IMR-90 (cell line): ENCODE data around the gene SPHK1. TPM values are rescaled to one million over a fixed set of nuclear protein-coding genes. Genes with fewer than 3 reads are reported as not detected.

Experiments used
- ATAC-seq: fragments of 200-7000 bp; cut with Tn5 transposase; 2 replicates; pipeline ENCODE4 v1.9.1; 2020; ENCODE audit warnings: low read depth, mild to moderate bottlenecking, moderate library complexity
- BruUV-seq: library from RNA; stranded (reverse); fragments of 400-500 nt; replicated peaks from 2 replicates; lab custom pipeline; 2021; lab: Mats Ljungman, UMichigan
- CTCF ChIA-PET: fragments of 300-600 bp; formaldehyde crosslinking; extraction: SDS; loops from one replicate; lab custom pipeline; 2021; ENCODE audit warnings: antibody characterized with exemption; lab: Yijun Ruan, JAX
- POLR2A ChIA-PET: fragments of 300-600 bp; sonication (Branson Sonifier 250); formaldehyde crosslinking; loops from one replicate; lab custom pipeline; 2022; ENCODE audit warnings: antibody characterized with exemption; ENCODE audit not compliant: unreplicated experiment; lab: Charles Lee
- DNase-seq: peaks from one replicate; pipeline ENCODE4 v3.0.0; 2013
- H2AFZ ChIP-seq: replicated peaks from 2 replicates; pipeline ENCODE3; 2013; ENCODE audit warnings: low read length, mild to moderate bottlenecking; ENCODE audit not compliant: poor library complexity
- H2AK5ac ChIP-seq: 2 replicates; pipeline ENCODE4 v1.6.1; 2013; ENCODE audit warnings: low read depth, low read length, inconsistent platforms
- H2AK9ac ChIP-seq: replicated peaks from 2 replicates; pipeline ENCODE3; 2013; ENCODE audit warnings: mild to moderate bottlenecking, low read depth, low read length, moderate library complexity; ENCODE audit not compliant: poor library complexity
- H2BK120ac ChIP-seq: 2 replicates; pipeline ENCODE4 v1.6.1; 2013; ENCODE audit warnings: low read depth, low read length, inconsistent platforms
- H2BK15ac ChIP-seq: 3 replicates; pipeline ENCODE4 v1.6.1; 2013; ENCODE audit warnings: low read depth, low read length, inconsistent platforms
- H2BK20ac ChIP-seq: 2 replicates; pipeline ENCODE4 v1.6.1; 2013; ENCODE audit warnings: low read depth, mild to moderate bottlenecking, inconsistent platforms, low read length, moderate library complexity
- H2BK5ac ChIP-seq: 2 replicates; pipeline ENCODE4 v1.6.1; 2013; ENCODE audit warnings: mild to moderate bottlenecking, low read depth, low read length, inconsistent platforms; ENCODE audit not compliant: poor library complexity, severe bottlenecking
- H3K14ac ChIP-seq: replicated peaks from 2 replicates; pipeline ENCODE4 v1.6.1; 2013; ENCODE audit warnings: low read depth, low read length, inconsistent platforms
- H3K18ac ChIP-seq: 2 replicates; pipeline ENCODE4 v1.6.1; 2013; ENCODE audit warnings: low read depth, low read length, control low read depth
- H3K23ac ChIP-seq: 2 replicates; pipeline ENCODE4 v1.6.1; 2013; ENCODE audit warnings: low read depth, low read length, inconsistent platforms
- H3K27ac ChIP-seq: 2 replicates; pipeline ENCODE4 v1.5.1; 2013; ENCODE audit warnings: mild to moderate bottlenecking, control low read depth, low read length; ENCODE audit not compliant: insufficient read depth
- H3K27me3 ChIP-seq: 2 replicates; pipeline ENCODE4 v1.6.1; 2013; ENCODE audit warnings: low read length; ENCODE audit not compliant: control insufficient read depth, insufficient read depth
- H3K36me3 ChIP-seq: 2 replicates; pipeline ENCODE4 v1.6.1; 2013; ENCODE audit warnings: low read length, mixed read lengths; ENCODE audit not compliant: control insufficient read depth, insufficient read depth
- H3K4ac ChIP-seq: 2 replicates; pipeline ENCODE4 v1.6.1; 2013; ENCODE audit warnings: low read depth, low read length, inconsistent platforms
- H3K4me1 ChIP-seq: 2 replicates; pipeline ENCODE4 v1.6.1; 2013; ENCODE audit warnings: low read length, mixed read lengths; ENCODE audit not compliant: control insufficient read depth, insufficient read depth
- H3K4me2 ChIP-seq: 2 replicates; pipeline ENCODE4 v1.6.1; 2013; ENCODE audit warnings: low read depth, mild to moderate bottlenecking, control low read depth, low read length, moderate library complexity
- H3K4me3 ChIP-seq: 2 replicates; pipeline ENCODE4 v1.5.1; 2013; ENCODE audit warnings: low read depth, mild to moderate bottlenecking, control low read depth, low read length, moderate library complexity; ENCODE audit not compliant: insufficient read depth
- H3K56ac ChIP-seq: 2 replicates; pipeline ENCODE4 v1.6.1; 2013; ENCODE audit warnings: low read length, inconsistent platforms; ENCODE audit not compliant: insufficient read depth; ENCODE audit errors: extremely low read depth
- H3K79me1 ChIP-seq, 2 experiments: 2 replicates each; pipeline ENCODE4 v1.6.1; 2013; ENCODE audit warnings: low read length in 2 of 2, inconsistent platforms in 1 of 2, low read depth in 1 of 2
- H3K9ac ChIP-seq: 2 replicates; pipeline ENCODE4 v1.6.1; 2013; ENCODE audit warnings: low read depth, low read length, control low read depth
- H3K9me1 ChIP-seq: 2 replicates; pipeline ENCODE4 v1.6.1; 2013; ENCODE audit warnings: low read length, inconsistent platforms; ENCODE audit not compliant: insufficient read depth
- H3K9me3 ChIP-seq: 2 replicates; pipeline ENCODE4 v1.6.1; 2013; ENCODE audit warnings: low read length; ENCODE audit not compliant: control insufficient read depth, insufficient read depth
- H4K20me1 ChIP-seq: 2 replicates; pipeline ENCODE4 v1.6.1; 2013; ENCODE audit warnings: low read length, inconsistent platforms; ENCODE audit not compliant: insufficient read depth
- H4K5ac ChIP-seq: 2 replicates; pipeline ENCODE4 v1.6.1; 2013; ENCODE audit warnings: mild to moderate bottlenecking, low read depth, low read length, control low read depth
- H4K8ac ChIP-seq, 2 experiments: 2 replicates each; pipeline ENCODE4 v1.6.1; 2013; ENCODE audit warnings: low read depth in 2 of 2, low read length in 2 of 2, control low read depth in 1 of 2, inconsistent platforms in 1 of 2
- H4K91ac ChIP-seq: 2 replicates; pipeline ENCODE4 v1.6.1; 2013; ENCODE audit warnings: low read depth, low read length, inconsistent platforms; ENCODE audit not compliant: insufficient read depth
- BHLHE40 ChIP-seq: fragments of 150-350 bp; IDR thresholded peaks from 2 replicates; pipeline ENCODE4 v1.6.1; 2016; ENCODE audit warnings: mild to moderate bottlenecking, low read depth, low read length
- CEBPB ChIP-seq: IDR thresholded peaks from 2 replicates; pipeline ENCODE4 v1.6.1; 2012; ENCODE audit warnings: low read depth, low read length, improper control_type of control experiment
- CHD1 ChIP-seq: IDR thresholded peaks from 2 replicates; pipeline ENCODE4 v1.6.1; 2012; ENCODE audit warnings: low read depth, low read length, improper control_type of control experiment
- CTCF ChIP-seq: conservative IDR thresholded peaks from 2 replicates; pipeline ENCODE4 v1.5.1; 2012; ENCODE audit warnings: mild to moderate bottlenecking, low read depth, low read length, improper control_type of control experiment
- ELK1 ChIP-seq: fragments of 150-350 bp; IDR thresholded peaks from 2 replicates; pipeline ENCODE4 v1.6.1; 2016; ENCODE audit warnings: low read depth, mild to moderate bottlenecking, low read length, moderate library complexity, borderline replicate concordance
- FOS ChIP-seq: fragments of 150-350 bp; IDR thresholded peaks from 2 replicates; pipeline ENCODE4 v1.6.1; 2016; ENCODE audit warnings: low read depth, low read length
- MAZ ChIP-seq: IDR thresholded peaks from 2 replicates; pipeline ENCODE4 v1.6.1; 2012; ENCODE audit warnings: low read depth, mild to moderate bottlenecking, low read length, improper control_type of control experiment, moderate library complexity, borderline replicate concordance
- MXI1 ChIP-seq: IDR thresholded peaks from 2 replicates; pipeline ENCODE4 v1.6.1; 2012; ENCODE audit warnings: low read depth, mild to moderate bottlenecking, low read length, moderate library complexity, borderline replicate concordance
- NFE2L2 ChIP-seq: fragments of 150-350 bp; IDR thresholded peaks from 2 replicates; pipeline ENCODE4 v1.6.1; 2016; ENCODE audit warnings: low read depth, mild to moderate bottlenecking, low read length
- POLR2A ChIP-seq: IDR thresholded peaks from 2 replicates; pipeline ENCODE4 v1.6.1; 2012; ENCODE audit warnings: mild to moderate bottlenecking, low read depth, low read length
- RAD21 ChIP-seq: IDR thresholded peaks from 2 replicates; pipeline ENCODE4 v1.6.1; 2012; ENCODE audit warnings: low read length, improper control_type of control experiment
- SMC3 ChIP-seq: fragments of 150-350 bp; IDR thresholded peaks from 2 replicates; pipeline ENCODE4 v1.6.1; 2016; ENCODE audit warnings: low read depth, mild to moderate bottlenecking, antibody characterized with exemption, low read length, moderate library complexity
- USF2 ChIP-seq: fragments of 150-350 bp; IDR thresholded peaks from 2 replicates; pipeline ENCODE4 v1.6.1; 2017; ENCODE audit warnings: mild to moderate bottlenecking, antibody characterized with exemption, low read length, low read depth
- WGBS, 2 experiments: methylation state at CpG; one replicate each; pipeline versions ENCODE4 v1.1.5 to v1.1.7; 2013; ENCODE audit warnings: missing lambda C conversion rate in 2 of 2; ENCODE audit not compliant: insufficient read length in 1 of 2; ENCODE audit errors: extremely low coverage in 2 of 2; 5-methylcytosine and 5-hydroxymethylcytosine counted together
- dilution Hi-C: fragments of 300-500 bp; cut with HindIII; formaldehyde crosslinking; loops from one replicate; pipeline ENCODE4 v1.14.3; 2018; ENCODE audit warnings: low sequenced_read_pairs; ENCODE audit not compliant: unreplicated experiment
- in situ Hi-C: fragments of 300-500 bp; cut with MboI; formaldehyde crosslinking; loops from 3 replicates; pipeline ENCODE4 v1.14.3; 2019; ENCODE audit warnings: low sequenced_read_pairs, inconsistent platforms, mixed read lengths
- intact Hi-C: fragments of 100-400 bp; cut with micrococcal nuclease; formaldehyde crosslinking; loops from 2 replicates; pipeline ENCODE4 v1.10.0; 2022
- polyA plus RNA-seq, 3 experiments: library from polyadenylated mRNA; depleted of rRNA; stranded (reverse); fragments of >200 nt; gene quantifications; 2 replicates each; pipeline ENCODE4 v1.2.3, GENCODE V29; 2012; ENCODE audit warnings: low replicate concordance in 1 of 3
- total RNA-seq: library from RNA; depleted of rRNA; stranded (reverse); fragments of >200 nt; gene quantifications from 2 replicates; pipeline ENCODE4 v1.2.3, GENCODE V29; 2012

Gene SPHK1
- total and polyA plus RNA-seq, 2 of the 4 experiments (the other 2 are of a cell fraction) = 44.4 to 82.7 TPM

- dilution Hi-C loops = no loop called here
- H3K56ac ChIP-seq = peak overlapping the region; percentile 50
- H2AK9ac ChIP-seq = peak overlapping the region; percentile 96
- peak overlapping the region; percentile 75 for H2AK5ac ChIP-seq
- H4K8ac ChIP-seq = peak overlapping the region; percentile 16 to 85; a peak in 2 of 4 replicates
- H3K14ac ChIP-seq = peak overlapping the region; percentile 93
- CTCF ChIA-PET = interaction anchor here (0.6 to 2.2 kb wide), 13 partner anchors 9 to 118 kb away, joined by 3 to 12 read pairs (median 3); partner anchors contain the start of genes PRPSAP1, QRICH2 and RHBDF2
- peak overlapping the region; percentile 95 for H3K27ac ChIP-seq
- H3K4me3 ChIP-seq = peak overlapping the region; percentile 80
- H3K4me2 ChIP-seq = peak overlapping the region; percentile 96
- in situ Hi-C loops = no loop called here
- 0 out of 2 replicates have a peak, but pooled peaks cover 3% of the 10 kb centered on the region for H3K9me1 ChIP-seq
- no TSS peak for BruUV-seq
- peak overlapping the region; percentile 89 for H3K4ac ChIP-seq
- peak overlapping the region; percentile 92 for H3K9ac ChIP-seq
- H4K5ac ChIP-seq = no peak overlapping the region
- no peak overlapping the region for H2BK20ac ChIP-seq
- WGBS, 2 experiments = 1% methylated on average over 38 of the region's 74 CpGs; no CpG with 5 or more reads in 1 of the 2 experiments
- no peak overlapping the region for H2BK15ac ChIP-seq
- peak overlapping the region; percentile 87 for H2BK5ac ChIP-seq
- POLR2A ChIA-PET = no interaction called here
- intact Hi-C loops = loop anchor here (1.0 to 2.0 kb wide), 2 partner anchors 14 to 31 kb away; no protein-coding TSS in a partner anchor
- DNase-seq = peak; percentile 73
- no peak overlapping the region for H3K18ac ChIP-seq
- no peaks in the 10 kb centered on the region for H3K27me3 ChIP-seq
- H2BK120ac ChIP-seq = peak overlapping the region; percentile 3; the same call in 1 of the 2 replicates
- H4K20me1 ChIP-seq = peaks cover 38% of the 10 kb centered on the region
- H3K4me1 ChIP-seq = peaks cover 13% of the 10 kb centered on the region
- H3K79me1 ChIP-seq = peaks cover 14 to 68% of the 10 kb centered on the region in 2 experiments; a peak in 3 of 4 replicates
- peak overlapping the region; percentile 31 for H4K91ac ChIP-seq
- H3K36me3 ChIP-seq = peaks cover 19% of the 10 kb centered on the region
- peak overlapping the region; percentile 89 for H2AFZ ChIP-seq
- peak overlapping the region; percentile 84 for H3K23ac ChIP-seq
- no peaks in the 10 kb centered on the region for H3K9me3 ChIP-seq
- peak; percentile 4 for ATAC-seq
- peak; percentile 16 for TF ChIP-seq POLR2A
- peak; percentile 41; the same call in 1 of the 2 replicates for TF ChIP-seq MAZ
- TF ChIP-seq RAD21 = no peak
- no peak for TF ChIP-seq CEBPB
- no peak for TF ChIP-seq BHLHE40
- TF ChIP-seq USF2 = no peak; the same call in 1 of the 2 replicates
- no peak for TF ChIP-seq MXI1
- no peak for TF ChIP-seq ELK1
- no peak for TF ChIP-seq SMC3
- TF ChIP-seq CTCF = no peak
- TF ChIP-seq CHD1 = peak; percentile 72; the same call in 1 of the 2 replicates
- no peak for TF ChIP-seq NFE2L2
- TF ChIP-seq FOS = peak; percentile 72
Observed at GRCh38 chr17:76384987-76385891, 830 bp downstream of the SPHK1 start.
